ENCODE measurements around the gene RGP1. TPM values are rescaled to one million over a fixed set of nuclear protein-coding genes. Genes with fewer than 3 reads are reported as not detected.

Gene RGP1
- total RNA-seq, 4 donors from 2014 or later = 16.5 to 44.4 (median 38.3) TPM

- no peak for DNase-seq
- peaks cover 9 to 72% (median 28%) of the 10 kb centered on the region in 4 donors for H3K4me1 ChIP-seq
- H3K4me3 ChIP-seq = peak overlapping the region in 3 of 4 donors; percentile 71 to 92 (median 72)
- H3K9me3 ChIP-seq = no peaks in the 10 kb centered on the region
- TF ChIP-seq POLR2A (IDR thresholded peaks at IDR 0.05) = no peak
- TF ChIP-seq CTCF (IDR thresholded peaks at IDR 0.05) = no peak
- peak overlapping the region; percentile 94 to 100 (median 96) for H3K27ac ChIP-seq
- peaks cover 0 to 18% (median 0%) of the 10 kb centered on the region in 3 donors for H3K36me3 ChIP-seq
- H3K27me3 ChIP-seq = no peaks in the 10 kb centered on the region
Observed at GRCh38 chr9:35729101-35729500, 20.0 kb upstream of the RGP1 start.

GRCh38 chr9:35729700-35730485 is 19.2 kb upstream of the RGP1 start:
- peaks cover 0 to 15% (median 0%) of the 10 kb centered on the region in 3 donors for H3K36me3 ChIP-seq
- no peaks in the 10 kb centered on the region for H3K27me3 ChIP-seq
- no peak for TF ChIP-seq POLR2A (IDR thresholded peaks at IDR 0.05)
- peak; percentile 24 to 59 (median 46) for TF ChIP-seq CTCF (IDR thresholded peaks at IDR 0.05)
- peak overlapping the region in 3 of 4 donors; percentile 71 to 92 (median 72) for H3K4me3 ChIP-seq
- H3K4me1 ChIP-seq = peaks cover 9 to 72% (median 28%) of the 10 kb centered on the region in 4 donors
- no peaks in the 10 kb centered on the region for H3K9me3 ChIP-seq
- DNase-seq = peak; percentile 50 to 70 (median 50)
- peak overlapping the region; percentile 94 to 100 (median 96) for H3K27ac ChIP-seq

GRCh38 chr9:35730486-35730854 is 18.6 kb upstream of the RGP1 start:
- peaks cover 9 to 69% (median 28%) of the 10 kb centered on the region in 4 donors for H3K4me1 ChIP-seq

GRCh38 chr9:35731415-35732184 is 17.5 kb upstream of the RGP1 start:
- peak in 1 of 3 donors; percentile 45 for DNase-seq
- H3K27ac ChIP-seq = peak overlapping the region; percentile 94 to 100 (median 96)
- H3K9me3 ChIP-seq = no peaks in the 10 kb centered on the region
- H3K4me1 ChIP-seq = peaks cover 9 to 61% (median 28%) of the 10 kb centered on the region in 4 donors
- no peaks in the 10 kb centered on the region for H3K27me3 ChIP-seq
- H3K36me3 ChIP-seq = peaks cover 0 to 22% (median 0%) of the 10 kb centered on the region in 3 donors
- peak overlapping the region; percentile 64 to 92 (median 72) for H3K4me3 ChIP-seq
- no peak for TF ChIP-seq POLR2A (IDR thresholded peaks at IDR 0.05)
- no peak for TF ChIP-seq CTCF (IDR thresholded peaks at IDR 0.05)

More at GRCh38 chr9:35730486-35730854, 18.6 kb upstream of the RGP1 start:
- TF ChIP-seq POLR2A (IDR thresholded peaks at IDR 0.05) (no peak), CTCF (IDR thresholded peaks at IDR 0.05) (no peak)
- Histone ChIP-seq H3K36me3 (peaks cover 0 to 15% (median 0%) of the 10 kb centered on the region in 3 donors), H3K27ac (peak overlapping the region; percentile 94 to 100 (median 96)), H3K27me3 (no peaks in the 10 kb centered on the region), H3K9me3 (no peaks in the 10 kb centered on the region), H3K4me3 (peak overlapping the region; percentile 64 to 92 (median 72))
- no peak for DNase-seq

- peaks cover 7 to 54% (median 24%) of the 10 kb centered on the region in 4 donors for H3K4me1 ChIP-seq
Observed at GRCh38 chr9:35732185-35732799, 16.8 kb upstream of the RGP1 start, which contains the start of the genes CREB3 and TLN1. TSS of gene CREB3 (plus strand) at chr9:35732666. CDS start at chr9:35732773, 107 bp downstream. TSS of gene TLN1 (minus strand) at chr9:35732195. CDS start at chr9:35725694, 6,501 bp downstream.

More at GRCh38 chr9:35732185-35732799, 16.8 kb upstream of the RGP1 start, which contains the start of the genes CREB3 and TLN1:
- Histone ChIP-seq H3K27ac (peak within 1 kb of the TSS; percentile 94 to 100 (median 96)), H3K9me3 (no peaks in the 10 kb centered on the region), H3K4me3 (peak within 1 kb of the TSS; percentile 64 to 92 (median 72)), H3K27me3 (no peaks in the 10 kb centered on the region), H3K36me3 (peaks cover 0 to 29% (median 0%) of the 10 kb centered on the region in 3 donors)
- DNase-seq = peak; percentile 96 to 99 (median 98)
- TF ChIP-seq CTCF (IDR thresholded peaks at IDR 0.05) (peak in 1 of 6 experiments; percentile 15), POLR2A (IDR thresholded peaks at IDR 0.05) (peak; percentile 80 to 89)
